Activated CD4-positive, CD25-positive, alpha-beta regulatory T cell treated with anti-CD3 and anti-CD28 coated beads, Interleukin-2, amount 50 U/mL, for 16 hours (primary cell): ENCODE results near the gene HYPK.

ENCODE experiments used
- DNase-seq: peaks from one replicate; pipeline ENCODE4 v3.0.0-alpha.2; 2020; ENCODE audit warnings: low read depth, low spot score

HYPK gene, protein sequence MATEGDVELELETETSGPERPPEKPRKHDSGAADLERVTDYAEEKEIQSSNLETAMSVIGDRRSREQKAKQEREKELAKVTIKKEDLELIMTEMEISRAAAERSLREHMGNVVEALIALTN

DNA sequence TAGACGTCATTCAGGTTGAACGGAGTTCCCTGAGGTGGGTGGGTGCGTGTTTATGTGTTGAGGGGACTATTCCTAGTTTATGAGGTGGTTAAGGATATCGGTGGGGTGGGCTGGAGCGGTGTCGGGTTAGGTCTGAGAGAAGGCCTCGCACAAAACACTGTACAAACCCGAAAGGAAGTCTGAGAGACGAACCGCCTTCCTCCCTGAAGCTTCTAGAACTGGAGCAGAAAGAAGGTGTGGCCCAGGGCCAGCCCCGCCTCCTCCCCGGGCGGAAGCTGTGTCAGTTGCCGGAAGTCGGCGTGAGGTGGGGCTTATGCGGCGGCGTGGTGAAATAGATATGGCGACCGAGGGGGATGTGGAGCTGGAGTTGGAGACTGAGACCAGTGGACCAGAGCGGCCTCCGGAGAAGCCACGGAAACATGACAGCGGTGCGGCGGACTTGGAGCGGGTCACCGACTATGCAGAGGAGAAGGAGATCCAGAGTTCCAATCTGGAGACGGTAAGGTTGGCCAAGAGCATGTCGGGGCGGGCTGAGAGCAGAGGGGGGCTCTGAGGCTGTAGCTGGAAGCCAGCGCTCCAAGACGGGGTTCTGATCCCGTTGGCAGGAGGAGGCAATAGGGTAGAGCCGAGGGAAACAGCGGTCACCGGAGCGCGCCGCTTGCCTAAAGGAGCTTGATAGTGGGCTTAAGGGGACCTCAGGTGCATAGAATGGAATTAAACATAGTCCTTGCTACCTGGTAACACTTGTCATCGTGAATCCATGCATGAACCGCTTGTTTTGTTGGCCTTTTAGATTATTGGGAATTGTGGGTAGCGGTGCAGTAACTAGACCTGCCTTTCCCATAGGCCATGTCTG is at the start of gene HYPK:
TSS of gene HYPK (plus strand) at position 314 of the 856 bp plus-strand sequence. CDS start at position 338, 24 bp downstream.
- peak; percentile 84 for DNase-seq

DNA sequence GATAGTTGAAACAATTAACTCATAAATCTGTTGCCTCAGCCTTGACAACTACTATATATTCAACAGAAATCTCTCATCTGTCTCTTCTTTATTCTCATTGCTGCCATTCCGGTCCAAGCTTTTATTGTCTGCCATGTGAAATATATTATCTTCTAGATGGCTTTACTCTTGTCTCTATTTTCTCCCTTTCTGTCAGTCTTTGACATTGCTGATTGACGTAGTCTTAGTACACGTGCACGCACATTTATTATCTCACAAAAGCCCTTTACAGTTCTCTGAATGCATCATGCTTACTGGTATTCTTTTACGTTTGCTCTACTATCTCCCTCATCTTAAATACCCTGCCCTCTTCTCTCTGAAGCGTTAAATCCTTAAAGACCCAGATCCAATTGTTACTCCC is 48.5 kb upstream of the HYPK start:
- DNase-seq = no peak

DNA sequence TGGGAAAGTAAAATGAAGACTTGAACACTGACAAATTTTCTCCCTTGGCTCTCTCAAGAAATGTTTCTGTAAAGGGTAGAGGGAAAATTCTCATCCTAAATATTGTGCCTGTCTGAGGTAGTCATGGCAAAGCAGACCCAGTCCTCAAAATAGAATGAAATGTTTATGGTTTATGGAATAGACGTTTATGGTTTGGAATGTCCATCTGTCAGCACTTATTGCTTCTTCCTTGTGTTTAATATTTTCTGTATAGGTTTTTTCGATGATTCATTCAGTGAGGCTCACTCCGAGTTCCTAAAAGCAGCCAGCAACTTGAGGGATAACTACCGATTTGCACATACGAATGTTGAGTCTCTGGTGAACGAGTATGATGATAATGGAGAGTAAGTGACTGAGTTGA is 37.6 kb upstream of the HYPK start:
- DNase-seq = no peak

DNA sequence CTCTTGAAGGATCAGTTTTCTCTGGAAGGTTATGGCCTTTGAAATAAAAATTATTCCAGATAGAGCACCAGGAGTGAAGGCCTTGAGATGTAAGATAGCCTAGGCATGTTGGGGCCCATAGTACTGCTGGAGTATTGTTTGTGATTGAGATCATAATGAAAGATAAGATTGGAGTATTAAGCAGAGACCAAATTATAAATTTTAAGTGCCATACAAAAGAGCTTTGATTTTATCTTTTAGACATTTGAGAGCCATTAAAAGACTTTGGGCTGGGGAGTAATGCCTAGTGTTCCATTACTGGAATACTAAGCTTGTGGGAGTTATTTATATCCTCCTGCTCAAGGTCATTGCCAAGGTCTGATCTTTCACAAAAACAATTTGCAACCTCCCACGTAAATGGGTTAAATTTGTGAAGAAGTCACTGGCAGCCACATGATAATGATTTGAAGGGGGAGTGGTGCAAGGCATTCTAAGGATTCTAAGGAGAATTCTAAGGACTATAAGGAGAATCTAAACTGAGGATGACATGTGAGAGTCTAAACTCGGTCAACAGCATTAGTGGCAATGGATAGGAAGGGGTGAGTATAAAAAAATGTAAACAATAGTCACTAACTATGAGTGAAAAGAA is 36.5 kb upstream of the HYPK start:
- DNase-seq = no peak

DNA sequence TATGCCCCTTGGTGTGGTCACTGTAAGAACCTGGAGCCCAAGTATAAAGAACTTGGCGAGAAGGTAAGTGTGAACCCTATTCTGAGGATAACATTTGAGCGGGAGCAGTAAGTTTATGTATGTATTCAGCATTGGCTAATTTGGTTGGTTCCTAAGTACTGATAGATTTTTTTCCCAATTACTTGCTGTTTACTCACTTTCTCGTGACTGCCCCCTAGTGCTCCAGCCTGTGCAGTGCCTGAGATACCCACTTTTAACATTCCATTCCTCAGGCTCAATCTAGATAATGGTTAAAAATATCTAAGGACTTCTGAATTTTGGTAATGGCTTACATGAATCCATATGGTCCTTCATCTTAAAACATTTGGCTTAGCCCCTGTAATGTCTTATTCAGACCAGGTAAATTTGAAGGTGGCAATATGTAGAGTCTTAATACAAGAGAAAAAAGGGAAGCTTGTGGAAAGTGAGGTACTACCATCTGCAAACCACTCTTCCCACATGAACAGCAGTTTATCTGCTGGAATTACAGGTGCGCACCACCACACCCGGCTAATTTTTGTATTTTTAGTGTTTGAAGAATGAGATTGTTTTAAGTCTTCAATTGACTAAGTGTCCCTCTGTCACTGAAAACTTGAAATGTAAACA is 30.7 kb upstream of the HYPK start:
- DNase-seq = no peak

DNA sequence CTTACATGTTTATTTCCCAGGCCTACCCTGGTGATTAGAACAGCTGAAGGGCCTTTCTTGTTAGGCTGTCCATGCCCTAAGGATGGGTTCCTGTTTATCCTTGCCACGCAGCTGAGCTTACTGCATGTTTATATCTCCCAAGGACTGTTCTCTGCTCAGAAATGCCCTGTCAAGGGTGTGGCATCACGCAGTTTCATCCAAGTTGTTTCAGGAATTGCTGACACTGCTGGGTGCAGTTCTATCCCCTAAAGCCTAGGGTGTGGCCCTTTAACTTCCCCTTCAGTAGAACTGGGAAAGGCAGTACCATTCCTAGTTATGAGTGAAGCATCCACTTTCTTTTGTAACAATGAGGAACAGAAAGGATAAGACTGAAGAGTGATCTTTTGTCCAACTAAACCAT is 28.6 kb upstream of the HYPK start:
- DNase-seq = no peak

DNA sequence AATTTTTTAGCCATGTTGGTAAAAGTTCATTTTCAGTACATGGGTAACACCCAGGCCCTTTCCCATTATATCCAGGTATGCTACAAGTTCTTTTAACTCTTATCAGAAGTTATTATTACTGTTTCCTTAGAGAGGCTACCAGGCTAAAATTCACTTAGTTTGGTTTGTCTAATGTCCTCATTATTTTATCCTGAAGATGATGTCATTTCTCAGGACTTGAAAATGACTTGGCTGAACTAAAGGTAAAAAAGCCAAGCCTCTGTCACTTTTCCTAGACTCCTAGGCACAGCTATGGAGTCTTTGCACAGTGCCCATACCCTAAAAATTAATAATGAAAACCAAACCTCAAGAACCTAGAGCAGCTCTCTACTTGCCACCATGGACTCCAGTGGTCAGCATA is 27.8 kb upstream of the HYPK start:
- DNase-seq = no peak

DNA sequence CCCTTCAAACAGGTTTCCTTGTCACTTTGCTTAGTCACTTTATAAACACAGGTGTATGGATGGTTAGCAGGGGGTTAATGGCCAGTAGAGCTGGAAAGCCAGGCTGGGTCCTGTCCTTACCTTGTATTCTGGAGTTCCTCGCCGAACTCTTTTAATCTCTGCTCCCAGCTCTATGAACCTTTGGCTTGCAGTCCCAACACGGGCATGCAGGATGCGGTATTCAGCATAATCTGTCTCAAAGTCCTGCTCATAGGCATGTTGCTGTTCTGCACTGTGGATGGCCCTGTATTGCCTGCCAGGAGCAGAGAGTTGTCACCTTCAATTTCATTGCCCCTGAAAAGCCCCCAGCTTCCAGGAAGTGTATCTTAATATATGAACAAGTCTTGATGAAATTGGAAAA is 26.3 kb upstream of the HYPK start:
- no peak for DNase-seq

DNA sequence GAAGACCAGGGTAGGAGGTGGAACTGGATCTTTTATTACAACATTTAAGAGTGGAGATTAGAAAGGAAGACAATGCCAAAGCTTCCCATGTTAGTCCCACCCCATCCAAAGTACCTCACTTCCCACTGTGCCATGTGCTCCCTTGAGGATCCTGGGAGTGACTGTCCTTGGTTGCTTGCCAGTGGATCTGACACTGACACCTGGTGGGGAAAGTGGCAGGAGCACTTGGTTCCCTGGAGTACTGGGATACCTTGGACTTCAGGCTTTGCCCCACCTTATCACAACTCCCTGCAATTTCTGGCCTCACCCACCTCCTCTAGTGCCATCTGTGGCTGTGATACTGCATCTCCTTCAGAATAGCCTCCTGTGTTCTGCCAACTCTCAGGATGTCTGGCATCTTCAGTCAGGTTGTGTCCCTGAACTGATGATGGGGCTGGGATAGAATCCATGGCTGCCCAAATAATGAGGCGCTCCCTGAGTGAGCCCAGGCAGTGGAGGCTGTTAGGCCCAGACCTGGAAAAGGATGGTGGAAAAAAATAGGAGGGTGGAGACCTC is 24.9 kb upstream of the HYPK start:
- DNase-seq = no peak

DNA sequence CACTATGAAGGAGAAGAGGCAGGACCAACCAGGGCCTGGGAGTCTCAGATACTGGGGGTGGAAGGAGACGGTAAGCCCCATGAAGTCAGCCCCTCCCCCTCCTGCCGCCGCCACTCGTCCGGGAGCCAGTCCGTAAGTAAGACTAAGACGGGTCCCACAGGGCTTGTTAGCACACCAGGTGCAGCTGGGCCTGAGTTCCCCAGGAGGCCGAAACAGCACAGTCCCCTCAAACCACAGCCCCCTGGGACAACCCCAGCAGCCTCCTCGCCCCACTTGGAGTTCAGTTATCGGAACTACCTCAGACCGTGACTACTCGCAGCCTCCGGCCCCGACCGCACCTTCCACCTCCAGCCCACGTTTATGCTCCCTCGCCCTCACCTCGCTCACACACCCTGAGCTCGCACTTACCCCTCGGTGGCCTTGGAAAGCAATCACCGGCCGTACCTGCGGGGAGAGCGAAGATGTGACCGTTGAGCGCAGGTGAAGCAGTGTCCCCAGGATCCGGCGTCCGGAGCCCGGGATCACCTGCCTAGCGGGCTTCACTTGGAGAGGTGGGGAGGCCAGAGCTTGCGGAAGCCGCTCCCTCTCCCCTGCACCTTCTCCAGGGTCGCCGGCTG is 24.2 kb upstream of the HYPK start:
- no peak for DNase-seq

DNA sequence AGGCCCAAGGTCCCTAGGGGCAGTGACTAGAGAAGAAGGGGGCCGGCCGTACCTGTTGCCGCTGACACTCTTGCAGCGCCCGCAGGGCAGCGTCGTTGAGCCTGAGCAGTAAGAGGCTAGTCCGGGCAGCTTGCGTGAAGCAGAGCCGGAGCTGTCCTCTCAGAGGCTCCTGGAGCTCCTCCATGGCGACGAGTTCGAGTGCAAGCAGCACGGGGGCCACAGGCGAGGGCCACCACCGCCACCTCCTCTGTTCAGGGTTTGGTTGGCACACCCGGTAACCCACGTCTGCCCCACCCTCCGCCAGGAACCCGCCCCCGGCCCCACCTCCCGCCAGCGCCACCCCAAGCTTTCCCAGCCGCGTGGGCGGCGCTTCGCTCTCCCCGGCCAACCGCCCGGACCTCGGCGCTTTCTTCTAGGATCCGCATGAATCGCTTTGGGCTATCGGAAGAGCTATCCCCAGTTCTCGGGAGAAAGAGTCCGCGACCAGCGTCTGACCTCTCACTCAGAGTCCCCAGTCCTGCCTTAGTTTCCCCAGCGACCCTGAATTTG is 23.6 kb upstream of the HYPK start, which contains the start of gene ELL3:
TSS of gene ELL3 (minus strand) at position 249 of the 549 bp plus-strand sequence. CDS start at position 184, 65 bp downstream.
- no peak for DNase-seq

DNA sequence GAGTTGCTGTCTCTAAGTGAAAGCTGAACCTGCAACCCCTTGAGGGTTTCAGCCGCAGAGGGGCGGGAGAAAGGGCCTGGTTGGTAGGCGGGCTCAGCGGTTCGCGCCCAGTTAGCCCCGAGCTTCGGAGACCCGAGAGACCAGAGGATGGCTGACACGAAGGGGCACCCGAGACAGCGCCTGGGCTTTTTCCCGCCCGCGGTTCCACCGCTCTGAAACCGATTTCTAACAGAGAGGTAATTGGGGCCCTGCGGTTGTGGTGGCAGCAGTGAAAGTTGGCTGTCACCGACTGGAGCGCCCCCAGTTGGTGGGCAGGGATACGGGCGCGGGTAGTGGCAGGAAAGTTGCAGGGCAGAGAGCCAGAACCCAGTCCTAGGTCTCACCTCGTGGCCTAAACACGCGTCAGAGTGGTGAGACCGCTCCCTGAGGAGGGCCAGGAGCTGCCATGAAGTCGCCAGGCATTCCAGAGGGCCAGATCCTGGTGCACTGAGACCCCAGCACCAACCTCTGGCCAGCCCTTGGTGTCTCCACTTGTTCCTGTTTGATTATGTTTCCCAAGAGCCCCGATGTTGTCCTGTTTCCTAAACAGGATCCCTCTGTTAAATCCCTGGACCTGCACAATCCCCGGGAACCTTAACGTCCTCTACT is 23.0 kb upstream of the HYPK start:
- DNase-seq = peak; percentile 54

DNA sequence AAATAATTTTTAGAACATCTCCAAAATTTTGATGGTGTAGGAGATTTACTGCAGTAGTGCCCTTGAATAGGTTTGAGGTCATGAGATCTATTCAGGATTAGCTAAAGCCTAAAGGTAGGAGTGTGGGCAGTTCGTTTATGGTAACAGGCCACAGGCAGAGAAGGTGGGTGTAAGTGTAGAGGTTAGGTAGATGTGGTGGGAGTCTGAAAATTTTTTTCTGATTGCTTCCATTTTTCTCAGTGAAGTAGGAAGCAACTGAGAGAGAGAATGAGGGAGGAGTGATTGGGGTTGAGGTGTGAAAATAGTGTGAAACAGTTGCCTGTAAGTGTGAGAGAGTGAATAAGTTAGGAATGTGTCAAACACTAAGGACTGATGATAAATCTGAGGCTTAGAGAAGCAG is 21.4 kb upstream of the HYPK start:
- no peak for DNase-seq

DNA sequence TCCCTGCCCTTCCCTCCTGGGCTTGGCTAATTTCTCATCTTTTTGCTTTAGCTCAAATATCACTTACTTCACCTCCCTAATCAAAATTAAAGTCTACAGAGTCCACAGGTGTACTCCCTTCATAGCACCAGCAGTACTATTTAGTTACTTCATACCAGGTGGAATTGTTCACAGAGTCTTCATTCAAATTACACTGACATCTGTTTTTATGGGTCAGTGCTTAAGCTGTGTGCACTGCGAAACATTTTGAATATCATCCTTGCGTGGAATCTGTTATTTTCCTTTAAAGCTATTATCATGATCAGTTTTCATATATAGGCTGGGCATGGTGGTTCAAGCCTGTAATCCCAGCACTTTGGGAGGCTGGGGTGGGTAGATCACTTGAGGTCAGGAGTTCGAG is 11.0 kb upstream of the HYPK start:
- no peak for DNase-seq

DNA sequence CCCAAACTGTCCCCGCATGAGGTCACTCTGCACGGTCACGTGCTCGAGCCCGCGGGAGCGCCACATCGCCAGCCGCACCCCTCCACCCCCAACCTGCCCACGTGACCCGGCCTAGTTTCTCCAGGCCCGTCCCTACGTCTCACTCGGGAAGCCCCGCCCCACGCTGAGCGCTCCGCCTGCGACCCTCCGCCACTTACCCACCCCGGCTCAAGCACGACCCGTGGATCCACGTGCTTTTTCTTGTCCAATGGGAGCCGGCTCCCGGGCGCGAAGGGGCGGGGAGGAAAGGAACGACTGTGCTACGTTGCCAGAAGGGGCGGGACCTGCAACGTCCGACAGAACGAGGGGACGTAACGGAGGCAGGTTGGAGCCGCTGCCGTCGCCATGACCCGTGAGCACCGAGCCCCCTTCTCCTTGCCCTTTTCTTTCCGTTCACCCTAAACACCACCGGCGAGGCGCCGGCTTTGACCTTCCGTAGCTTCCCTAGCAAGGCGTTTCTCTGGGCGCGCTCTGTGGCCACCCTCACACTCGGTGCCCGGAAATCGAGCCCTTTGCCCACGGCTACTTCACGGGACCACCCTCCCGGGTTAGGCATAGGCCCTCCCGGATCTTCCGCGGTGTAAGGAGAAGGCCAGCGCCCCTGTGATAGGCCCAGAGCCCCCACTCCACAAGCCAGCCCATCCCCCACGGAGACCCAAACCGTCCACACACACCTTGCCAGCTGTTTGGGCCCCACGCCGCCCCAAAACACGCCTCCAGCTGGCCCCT is 8.2 kb upstream of the HYPK start, which contains the start of gene SERF2:
TSS of gene SERF2 (plus strand) at position 328 of the 768 bp plus-strand sequence. CDS start at position 385, 57 bp downstream.
- DNase-seq = peak; percentile 99

DNA sequence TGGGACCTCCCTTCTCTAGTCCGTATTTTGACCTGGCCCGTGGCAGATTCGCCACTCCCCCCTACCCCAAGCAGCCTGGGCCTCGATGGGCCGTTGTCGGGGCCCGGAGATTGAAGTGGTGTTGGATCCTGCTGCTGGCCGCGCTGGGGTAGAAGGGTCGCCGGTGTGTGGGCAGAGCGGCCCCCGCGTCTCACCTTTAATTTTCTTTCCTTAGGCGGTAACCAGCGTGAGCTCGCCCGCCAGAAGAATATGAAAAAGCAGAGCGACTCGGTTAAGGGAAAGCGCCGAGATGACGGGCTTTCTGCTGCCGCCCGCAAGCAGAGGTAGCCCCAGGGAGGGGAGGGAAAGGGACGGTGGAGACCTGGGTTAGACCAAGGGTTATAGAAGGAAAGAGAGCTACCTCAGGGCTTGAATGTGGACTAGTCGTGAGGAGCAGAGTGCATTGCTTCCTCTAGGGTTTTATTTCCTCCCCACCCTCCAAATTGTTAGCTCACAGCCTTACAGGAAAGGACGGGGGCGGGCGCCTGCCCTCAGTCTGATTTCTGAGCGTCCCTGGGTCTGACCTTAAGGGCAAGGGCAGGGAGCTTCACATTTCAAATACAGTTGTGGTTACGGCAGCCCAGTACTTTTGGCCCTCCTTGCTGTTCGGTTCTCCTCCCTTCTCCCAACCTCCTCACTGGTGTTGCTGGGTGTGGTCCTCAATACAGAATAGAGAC is 7.5 kb upstream of the HYPK start:
- DNase-seq = no peak

DNA sequence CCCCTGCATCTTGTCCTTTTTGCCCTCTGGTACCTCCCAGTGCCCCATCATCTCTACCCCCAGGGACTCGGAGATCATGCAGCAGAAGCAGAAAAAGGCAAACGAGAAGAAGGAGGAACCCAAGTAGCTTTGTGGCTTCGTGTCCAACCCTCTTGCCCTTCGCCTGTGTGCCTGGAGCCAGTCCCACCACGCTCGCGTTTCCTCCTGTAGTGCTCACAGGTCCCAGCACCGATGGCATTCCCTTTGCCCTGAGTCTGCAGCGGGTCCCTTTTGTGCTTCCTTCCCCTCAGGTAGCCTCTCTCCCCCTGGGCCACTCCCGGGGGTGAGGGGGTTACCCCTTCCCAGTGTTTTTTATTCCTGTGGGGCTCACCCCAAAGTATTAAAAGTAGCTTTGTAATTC is 6.8 kb upstream of the HYPK start:
- DNase-seq = no peak

DNA sequence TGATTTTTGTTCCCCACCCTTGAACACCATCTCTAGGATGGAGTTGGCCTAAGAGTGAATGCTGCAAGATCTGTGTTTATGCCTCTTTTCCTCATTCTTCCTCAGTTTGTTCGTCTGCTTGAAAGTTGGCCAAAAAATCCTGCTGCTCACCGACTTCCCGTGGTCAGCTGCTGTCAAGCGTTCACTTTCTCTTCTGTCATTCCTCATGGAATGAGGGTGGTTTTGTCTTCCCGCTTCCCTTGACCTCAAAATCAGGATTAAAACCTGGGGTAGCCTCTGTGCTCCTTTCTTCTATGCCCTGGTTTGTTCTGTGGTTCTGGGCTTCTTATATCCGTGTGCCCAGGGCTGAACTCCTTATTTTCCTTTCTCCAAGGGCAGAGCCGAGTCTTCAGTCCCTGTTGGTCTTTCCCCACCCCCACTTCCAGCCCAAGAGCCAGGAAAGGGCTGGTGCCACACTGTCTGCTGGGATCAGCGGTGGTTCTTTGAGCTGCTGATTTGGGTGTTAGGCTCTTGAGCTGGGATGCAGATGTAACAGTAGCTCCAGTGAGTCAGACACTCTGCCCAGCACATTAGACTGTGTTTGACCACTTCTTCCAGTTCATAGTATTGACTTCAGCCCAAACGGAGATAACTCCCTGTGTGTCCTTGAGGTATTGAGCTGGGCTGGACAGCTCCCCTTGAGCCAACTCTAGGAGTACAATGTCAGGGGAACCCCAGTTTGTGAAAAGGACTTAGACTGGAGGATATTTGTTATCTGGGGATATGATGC is 5.9 kb upstream of the HYPK start:
- no peak for DNase-seq
